BE2C (cell line): Measurements from ENCODE around the gene CRYGC.
"Not testable (repeated sequence)": the region's sequence is repeated elsewhere in the genome, so short reads cannot be mapped to it uniquely, and the experiment has no call there.

Experiments
- DNase-seq: peaks from one replicate; pipeline ENCODE4 v3.0.0-alpha.2; 2020
- H3K27me3 ChIP-seq: fragments of 250-450 bp; sonication (Bioruptor Pico); 2 replicates; pipeline ENCODE4 v1.5.1; 2020; ENCODE audit warnings: mild to moderate bottlenecking
- H3K36me3 ChIP-seq: fragments of 250-450 bp; sonication (Bioruptor Pico); 2 replicates; pipeline ENCODE4 v1.5.1; 2020; ENCODE audit warnings: mild to moderate bottlenecking
- H3K4me1 ChIP-seq: fragments of 250-450 bp; sonication (Bioruptor Pico); 2 replicates; pipeline ENCODE4 v1.5.1; 2020
- H3K4me3 ChIP-seq: 2 replicates; pipeline ENCODE4 v1.5.1; 2011; ENCODE audit warnings: low read depth, low read length
- H3K9me3 ChIP-seq: fragments of 250-450 bp; sonication (Bioruptor Pico); 2 replicates; pipeline ENCODE4 v1.5.1; 2020
- CTCF ChIP-seq: IDR thresholded peaks from 2 replicates; pipeline ENCODE4 v1.5.1; 2012; ENCODE audit warnings: mild to moderate bottlenecking, low read depth, low read length

Gene CRYGC

GRCh38 chr2:208134928-208135586, 5.4 kb upstream of the CRYGC start:
- no peak for DNase-seq
- Histone ChIP-seq H3K4me1 (peaks cover 3% of the 10 kb centered on the region; the same call in 1 of the 2 replicates), H3K9me3 (peaks cover 3% of the 10 kb centered on the region; the same call in 1 of the 2 replicates), H3K36me3 (no peaks in the 10 kb centered on the region), H3K27me3 (no peaks in the 10 kb centered on the region), H3K4me3 (no peak overlapping the region)
- TF ChIP-seq CTCF = no peak

- TF ChIP-seq CTCF = no peak
- Histone ChIP-seq H3K36me3 (no peaks in the 10 kb centered on the region), H3K4me3 (no peak overlapping the region), H3K4me1 (peaks cover 6% of the 10 kb centered on the region; the same call in 1 of the 2 replicates), H3K9me3 (no peaks in the 10 kb centered on the region), H3K27me3 (no peaks in the 10 kb centered on the region)
- DNase-seq = no peak
Observed at GRCh38 chr2:208130712-208131110, 1.1 kb upstream of the CRYGC start.

- peaks cover 6% of the 10 kb centered on the region; the same call in 1 of the 2 replicates for H3K4me1 ChIP-seq
- H3K27me3 ChIP-seq = no peaks in the 10 kb centered on the region
- H3K4me3 ChIP-seq = no peak overlapping the region
- TF ChIP-seq CTCF = no peak
- H3K9me3 ChIP-seq = no peaks in the 10 kb centered on the region
- DNase-seq = no peak
- H3K36me3 ChIP-seq = no peaks in the 10 kb centered on the region
Observed at GRCh38 chr2:208128136-208128535, 1.5 kb downstream of the CRYGC start.

GRCh38 chr2:208127090-208127489, 2.5 kb downstream of the CRYGC start:
- no peaks in the 10 kb centered on the region for H3K27me3 ChIP-seq
- no peak overlapping the region for H3K4me3 ChIP-seq
- no peak for TF ChIP-seq CTCF
- peaks cover 6% of the 10 kb centered on the region; the same call in 1 of the 2 replicates for H3K4me1 ChIP-seq
- H3K36me3 ChIP-seq = no peaks in the 10 kb centered on the region
- no peaks in the 10 kb centered on the region for H3K9me3 ChIP-seq
- DNase-seq = no peak

- no peak for TF ChIP-seq CTCF
- Histone ChIP-seq H3K4me1 (peaks cover 6% of the 10 kb centered on the region; the same call in 1 of the 2 replicates), H3K36me3 (peaks cover 5% of the 10 kb centered on the region; the same call in 1 of the 2 replicates), H3K27me3 (no peaks in the 10 kb centered on the region), H3K9me3 (no peaks in the 10 kb centered on the region), H3K4me3 (no peak overlapping the region)
- no peak for DNase-seq
Observed at GRCh38 chr2:208125251-208125650, 4.4 kb downstream of the CRYGC start.

- H3K36me3 ChIP-seq, H3K4me1 ChIP-seq, H3K9me3 ChIP-seq, H3K27me3 ChIP-seq: not testable (repeated sequence)
- peak within 1 kb of the TSS; percentile 53 for H3K4me3 ChIP-seq
- DNase-seq = peak; percentile 70
Observed at GRCh38 chr2:208124013-208124715, 5.5 kb downstream of the CRYGC start, which contains the start of gene CRYGD. Gene CRYGD, minus strand, starts transcription at chr2:208124524. Its CDS starts 51 bp downstream, at chr2:208124473.
